Fibroblast of gingiva (primary cell): Measurements from ENCODE around the gene SLC50A1.

Experiments used
- DNase-seq: peaks from one replicate; pipeline ENCODE4 v3.0.0-alpha.2; 2011; ENCODE audit warnings: low read depth

Gene SLC50A1

DNA sequence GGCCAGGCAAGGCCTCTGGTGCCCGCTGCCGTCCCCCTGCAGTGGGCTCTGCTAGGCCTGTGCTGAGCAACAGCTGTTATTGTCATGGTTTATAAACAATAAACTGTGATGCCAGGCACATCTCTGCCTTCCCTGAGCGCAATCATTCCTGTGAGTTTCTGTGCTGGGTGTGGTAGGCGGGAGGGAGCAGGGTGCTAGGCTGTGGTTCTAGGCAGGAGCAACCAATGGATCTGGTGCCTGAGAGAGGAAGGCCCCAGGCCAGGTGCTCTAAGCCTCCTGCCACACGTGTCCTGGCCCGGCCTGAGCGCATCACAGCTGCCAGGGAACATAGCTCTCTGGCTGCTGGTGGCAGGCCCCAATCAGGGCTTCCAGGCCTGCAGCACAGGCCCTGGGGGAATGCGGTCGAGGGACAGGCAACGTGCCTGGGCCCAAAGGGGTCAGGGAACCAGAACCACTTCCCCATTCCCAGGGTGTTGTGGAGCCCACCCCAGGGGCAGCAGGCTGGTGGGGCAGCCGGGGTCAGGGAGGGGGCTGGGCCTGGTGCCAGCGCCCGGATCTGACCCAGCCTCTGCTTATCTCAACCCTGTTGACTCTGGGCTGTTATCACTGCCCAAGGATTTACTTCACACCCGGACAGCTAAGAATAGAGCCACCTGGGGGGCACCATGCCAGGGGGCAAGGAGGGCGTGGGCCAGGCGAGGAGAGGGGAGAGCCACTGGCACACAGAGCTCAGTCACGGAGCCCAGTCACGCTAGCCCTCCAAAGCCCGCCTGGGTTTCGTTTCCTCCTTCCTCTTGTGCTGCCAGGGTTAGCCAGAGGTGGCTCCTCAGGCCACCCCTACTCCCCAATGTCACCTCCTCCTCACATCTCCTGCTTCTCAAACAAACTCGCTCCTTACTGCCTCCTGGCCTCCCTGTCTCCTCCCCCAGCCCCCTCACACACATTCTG is 49.5 kb downstream of the SLC50A1 start:
- DNase-seq = no peak

- DNase-seq = no peak
Measured at GRCh38 chr1:155185783-155186066, 50.1 kb downstream of the SLC50A1 start.

GRCh38 chr1:155186067-155186793 is 50.6 kb downstream of the SLC50A1 start:
- no peak for DNase-seq

DNA sequence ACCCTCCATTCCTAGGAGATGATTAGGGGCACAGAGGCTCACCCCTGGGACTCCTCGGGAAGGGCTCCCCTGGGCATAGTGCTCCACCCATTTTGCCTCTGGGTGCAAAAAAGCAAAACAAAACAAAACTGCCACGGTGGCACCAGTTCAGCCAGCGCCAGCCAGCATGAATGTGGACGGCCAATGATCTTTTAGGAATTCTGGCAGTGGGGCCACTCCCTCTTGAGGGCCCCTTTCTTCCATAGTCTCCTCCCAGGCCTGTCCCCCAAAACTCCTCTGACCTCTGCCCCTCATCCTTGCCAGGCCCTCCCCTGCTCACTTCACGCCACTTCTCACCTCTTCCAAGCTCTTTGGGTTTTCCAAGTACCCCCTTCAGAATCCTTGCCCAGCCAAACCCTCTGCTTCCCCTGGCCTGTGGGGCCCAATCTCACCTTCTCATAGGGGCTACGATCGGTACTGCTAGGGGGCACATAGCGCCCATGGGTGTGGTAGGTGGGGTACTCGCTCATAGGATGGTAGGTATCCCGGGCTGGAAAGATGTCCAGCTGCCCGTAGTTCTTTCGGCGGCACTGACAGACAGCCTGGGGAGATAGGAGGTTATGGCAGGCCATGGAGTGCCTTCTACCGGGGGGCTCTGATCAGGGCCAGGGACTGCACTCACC is 51.3 kb downstream of the SLC50A1 start:
- no peak for DNase-seq

DNA sequence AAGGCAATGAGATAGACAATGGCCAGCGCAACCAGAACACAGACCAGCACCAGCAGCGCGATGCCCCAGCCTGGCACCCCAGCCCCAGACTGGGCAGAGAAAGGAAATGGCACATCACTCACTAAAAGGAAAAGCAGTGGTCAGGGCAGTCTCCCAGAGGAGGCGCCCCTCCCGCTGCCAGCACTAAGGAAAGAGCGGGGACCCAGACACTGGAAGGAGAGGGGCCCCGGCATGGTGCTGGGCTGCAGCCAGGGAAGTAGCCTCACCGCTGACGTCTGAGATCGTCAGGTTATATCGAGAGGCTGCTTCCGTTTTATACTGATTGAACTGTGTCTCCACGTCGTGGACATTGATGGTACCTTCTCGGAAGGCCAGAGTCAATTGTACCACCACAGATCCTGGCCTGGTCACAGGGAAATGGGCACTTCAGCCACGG is 51.8 kb downstream of the SLC50A1 start:
- no peak for DNase-seq

DNA sequence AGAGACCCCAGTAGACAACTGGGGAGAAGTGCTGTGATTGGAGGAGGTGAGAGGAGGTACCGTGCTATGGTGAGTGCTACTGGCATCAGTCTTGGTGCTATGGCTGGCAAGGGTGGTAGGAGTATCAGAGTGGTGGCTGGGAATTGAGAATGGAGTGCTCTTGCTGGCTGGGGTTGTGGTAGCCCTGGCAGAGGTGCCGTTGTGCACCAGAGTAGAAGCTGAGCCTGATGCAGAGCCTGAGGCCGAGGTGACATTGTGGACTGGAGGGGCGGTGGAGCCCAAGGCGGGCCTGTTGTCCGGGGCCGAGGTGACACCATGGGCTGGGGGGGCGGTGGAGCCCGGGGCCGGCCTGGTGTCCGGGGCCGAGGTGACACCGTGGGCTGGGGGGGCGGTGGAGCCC is 52.6 kb downstream of the SLC50A1 start:
- DNase-seq = no peak
